HepG2 (cell line): Measurements from ENCODE around the gene TXNDC12. TPM values are rescaled to one million over a fixed set of nuclear protein-coding genes. Genes with fewer than 3 reads are reported as not detected.

Experiments used
- AFF4 ChIP-seq: sonication (generic); formaldehyde crosslinking; IDR thresholded peaks from 2 replicates; pipeline ENCODE4 v1.4.0; 2020; ENCODE audit warnings: missing genetic modification reagents
- DPF2 ChIP-seq: sonication (generic); formaldehyde crosslinking; IDR thresholded peaks from 2 replicates; pipeline ENCODE4 v1.4.0; 2020; ENCODE audit warnings: mild to moderate bottlenecking, low read depth, missing genetic modification reagents, borderline replicate concordance
- ELF4 ChIP-seq: sonication (generic); formaldehyde crosslinking; IDR thresholded peaks from 2 replicates; pipeline ENCODE4 v1.5.0; 2020; ENCODE audit warnings: missing genetic modification reagents, mild to moderate bottlenecking, moderate library complexity, borderline replicate concordance
- MAFG ChIP-seq: sonication (generic); formaldehyde crosslinking; IDR thresholded peaks from 2 replicates; pipeline ENCODE4 v1.5.1; 2020; ENCODE audit warnings: mild to moderate bottlenecking, missing genetic modification reagents
- MAX ChIP-seq: IDR thresholded peaks from 2 replicates; pipeline ENCODE4 v1.6.1; 2012; ENCODE audit warnings: inconsistent platforms
- NONO ChIP-seq, 2 experiments: fragments of 450-650 bp in 1 of 2; sonication (generic) in 1 of 2; formaldehyde crosslinking in 1 of 2; IDR thresholded peaks in 1 of 2; conservative IDR thresholded peaks in 1 of 2; 2 replicates each; pipeline versions ENCODE4 v1.6.1 to v1.8.0; 2017 to 2022; ENCODE audit warnings: mild to moderate bottlenecking in 1 of 2, missing genetic modification reagents in 1 of 2, moderate library complexity in 1 of 2
- PATZ1 ChIP-seq: sonication (generic); formaldehyde crosslinking; IDR thresholded peaks from 2 replicates; pipeline ENCODE4 v1.4.0; 2020; ENCODE audit warnings: missing genetic modification reagents
- RXRA ChIP-seq: sonication (generic); formaldehyde crosslinking; IDR thresholded peaks from 2 replicates; pipeline ENCODE4 v1.5.1; 2020; ENCODE audit warnings: missing genetic modification reagents
- ZFP1 ChIP-seq: IDR thresholded peaks from 2 replicates; pipeline ENCODE4 v1.6.1; 2016
- ZFP91 ChIP-seq: sonication (generic); formaldehyde crosslinking; IDR thresholded peaks from 2 replicates; pipeline ENCODE4 v1.9.0; 2022; ENCODE audit warnings: missing genetic modification reagents, mild to moderate bottlenecking, borderline replicate concordance
- ZNF101 ChIP-seq: sonication (generic); formaldehyde crosslinking; IDR thresholded peaks from 2 replicates; pipeline ENCODE4 v1.4.0; 2020; ENCODE audit warnings: mild to moderate bottlenecking, low read depth, missing genetic modification reagents, borderline replicate concordance
- ZNF30 ChIP-seq: sonication (generic); formaldehyde crosslinking; IDR thresholded peaks from 2 replicates; pipeline ENCODE4 v1.5.0; 2020; ENCODE audit warnings: mild to moderate bottlenecking, missing genetic modification reagents
- ZNF343 ChIP-seq: sonication (generic); formaldehyde crosslinking; IDR thresholded peaks from 2 replicates; pipeline ENCODE4 v1.4.0; 2020; ENCODE audit warnings: mild to moderate bottlenecking, missing genetic modification reagents
- ZNF383 ChIP-seq: sonication (generic); formaldehyde crosslinking; IDR thresholded peaks from 2 replicates; pipeline ENCODE4 v1.4.0; 2020; ENCODE audit warnings: missing genetic modification reagents, mild to moderate bottlenecking, borderline replicate concordance
- ZNF460 ChIP-seq: sonication (generic); formaldehyde crosslinking; IDR thresholded peaks from 2 replicates; pipeline ENCODE4 v1.5.1; 2020; ENCODE audit warnings: missing genetic modification reagents, mild to moderate bottlenecking, borderline replicate concordance
- ZNF503 ChIP-seq: sonication (generic); formaldehyde crosslinking; IDR thresholded peaks from 2 replicates; pipeline ENCODE4 v1.4.0; 2020; ENCODE audit warnings: missing genetic modification reagents
- ZNF549 ChIP-seq: sonication (generic); formaldehyde crosslinking; IDR thresholded peaks from 2 replicates; pipeline ENCODE4 v1.5.0; 2020; ENCODE audit warnings: missing genetic modification reagents
- ZNF605 ChIP-seq: sonication (generic); formaldehyde crosslinking; IDR thresholded peaks from 2 replicates; pipeline ENCODE4 v1.8.0; 2022; ENCODE audit warnings: mild to moderate bottlenecking, missing genetic modification reagents
- ZNF703 ChIP-seq: sonication (generic); formaldehyde crosslinking; IDR thresholded peaks from 2 replicates; pipeline ENCODE4 v1.5.1; 2020; ENCODE audit warnings: missing genetic modification reagents, mild to moderate bottlenecking, moderate library complexity, borderline replicate concordance
- ZNF773 ChIP-seq: sonication (generic); formaldehyde crosslinking; IDR thresholded peaks from 2 replicates; pipeline ENCODE4 v1.4.0; 2020; ENCODE audit warnings: missing genetic modification reagents, borderline replicate concordance
- polyA plus RNA-seq, 8 experiments: library from polyadenylated mRNA; depleted of rRNA in 3 of 8; stranded (reverse) in 7 of 8; unstranded in 1 of 8; fragments of >200 nt; fragmentation: Illumina TruSeq in 4 of 8; extraction: Trizol in 4 of 8; gene quantifications; 2 replicates each; pipeline versions ENCODE4 v1.2.1 to v1.2.3, GENCODE V29; 2011 to 2016; ENCODE audit warnings: low read depth in 4 of 8, missing spikeins in 1 of 8, mixed read lengths in 1 of 8; ENCODE audit not compliant: insufficient read depth in 1 of 8
- total RNA-seq, 5 experiments: library from RNA; depleted of rRNA; stranded (reverse); fragments of >200 nt; fragmentation: Illumina TruSeq; extraction: Trizol; gene quantifications; 2 replicates each; pipeline ENCODE4 v1.2.3, GENCODE V29; 2016; ENCODE audit warnings: low read depth in 1 of 5

The TXNDC12 gene
- total and polyA plus RNA-seq, 2 of the 13 experiments (the other 11 are each of a cell fraction or from before 2014, with no cell fraction given), result 65.6 to 67.2 TPM

GRCh38 chr1:52037402-52037814 lies 17.6 kb downstream of the TXNDC12 start (continued):
- peak; percentile 77; the same call in 1 of the 2 replicates for TF ChIP-seq RXRA
- TF ChIP-seq NONO (IDR thresholded peaks at IDR 0.05), result no peak
- TF ChIP-seq NONO (CRISPR knock-in tag; conservative IDR thresholded peaks at IDR 0.05), result peak; percentile 73; the same call in 1 of the 2 replicates
- peak; percentile 95 for TF ChIP-seq DPF2 (CRISPR knock-in tag)
- TF ChIP-seq ZNF383 (CRISPR knock-in tag), result no peak; the same call in 1 of the 2 replicates
- TF ChIP-seq ZNF343 (CRISPR knock-in tag), result 0 out of 2 replicates have a peak, but pooled peaks have one; percentile 47
- no peak for TF ChIP-seq ZNF30 (CRISPR knock-in tag)
- no peak for TF ChIP-seq ZNF549 (CRISPR knock-in tag)
- TF ChIP-seq ZNF460, result peak; percentile 10; the same call in 1 of the 2 replicates
- no peak for TF ChIP-seq AFF4
- no peak; the same call in 1 of the 2 replicates for TF ChIP-seq ZNF703 (CRISPR knock-in tag)
- TF ChIP-seq ZNF101 (CRISPR knock-in tag), result no peak
- TF ChIP-seq ELF4 (CRISPR knock-in tag), result no peak
- TF ChIP-seq ZNF605 (CRISPR knock-in tag), result peak; percentile 84
- peak; percentile 70; the same call in 1 of the 2 replicates for TF ChIP-seq PATZ1 (CRISPR knock-in tag)
- peak; percentile 90 for TF ChIP-seq ZNF503 (CRISPR knock-in tag)
- peak; percentile 37 for TF ChIP-seq ZFP91
- TF ChIP-seq MAFG (CRISPR knock-in tag), result no peak
- TF ChIP-seq ZNF773 (CRISPR knock-in tag), result no peak
- peak; percentile 81; the same call in 1 of the 2 replicates for TF ChIP-seq ZFP1
- peak; percentile 47; the same call in 1 of the 2 replicates for TF ChIP-seq MAX
